Stimulated activated CD4-positive, alpha-beta T cell treated with anti-CD3 and anti-CD28 coated beads, Interleukin-4, amount 100 ng/mL, for 1 hour (primary cell): ENCODE data around the gene UBA5.

Experiments used
- DNase-seq: peaks from one replicate; pipeline ENCODE4 v3.0.0-alpha.2; 2020

UBA5 gene

GRCh38 chr3:132721479-132722164, 61.5 kb downstream of the UBA5 start:
- peak; percentile 16 for DNase-seq

DNA sequence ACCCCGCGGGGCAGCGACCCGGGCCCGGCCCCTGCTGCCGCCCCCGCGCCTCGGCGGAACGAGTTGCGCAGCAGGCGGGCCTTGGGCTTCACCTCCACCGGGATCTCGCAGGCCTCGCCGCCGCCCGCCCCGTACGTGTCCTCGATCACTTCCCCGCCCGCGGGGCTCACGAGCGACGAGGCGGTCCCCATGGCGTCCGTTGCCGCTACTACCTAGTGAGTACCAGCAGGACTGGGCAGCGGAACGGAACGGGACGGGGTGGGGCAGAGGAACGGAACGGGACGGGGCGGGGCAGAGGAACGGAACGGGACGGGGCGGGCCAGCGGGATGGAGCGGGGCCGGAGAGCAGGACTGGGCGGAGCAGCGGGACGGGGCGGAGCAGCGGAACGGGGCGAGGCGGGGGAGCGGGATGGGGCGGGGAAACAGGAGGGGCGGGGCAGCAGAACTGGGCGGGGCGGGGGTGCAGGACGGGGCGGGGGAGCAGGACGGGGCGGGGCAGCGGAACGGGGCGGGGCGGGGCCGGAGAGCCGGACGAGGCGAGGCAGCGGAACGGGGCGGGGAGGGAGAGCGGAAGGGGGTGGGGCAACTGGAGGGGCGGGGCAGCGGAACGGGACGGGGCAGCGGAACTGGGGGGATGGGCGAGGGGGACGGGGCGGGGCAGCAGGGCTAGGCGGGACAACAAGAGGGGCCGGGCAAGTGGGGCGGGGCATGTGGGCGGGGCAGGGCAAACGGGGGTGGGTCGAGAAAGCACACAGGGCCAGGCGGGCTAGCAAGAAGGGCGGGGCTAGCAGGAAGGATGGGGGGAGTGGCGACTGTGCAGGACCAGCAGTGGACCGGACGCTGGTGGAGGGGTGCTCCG, 62.3 kb downstream of the UBA5 start, which contains the start of gene NPHP3:
Gene NPHP3, minus strand, starts transcription at position 245 of the 859 bp plus-strand sequence. Its CDS starts 54 bp downstream, at position 191.
- DNase-seq: peak; percentile 98

DNA sequence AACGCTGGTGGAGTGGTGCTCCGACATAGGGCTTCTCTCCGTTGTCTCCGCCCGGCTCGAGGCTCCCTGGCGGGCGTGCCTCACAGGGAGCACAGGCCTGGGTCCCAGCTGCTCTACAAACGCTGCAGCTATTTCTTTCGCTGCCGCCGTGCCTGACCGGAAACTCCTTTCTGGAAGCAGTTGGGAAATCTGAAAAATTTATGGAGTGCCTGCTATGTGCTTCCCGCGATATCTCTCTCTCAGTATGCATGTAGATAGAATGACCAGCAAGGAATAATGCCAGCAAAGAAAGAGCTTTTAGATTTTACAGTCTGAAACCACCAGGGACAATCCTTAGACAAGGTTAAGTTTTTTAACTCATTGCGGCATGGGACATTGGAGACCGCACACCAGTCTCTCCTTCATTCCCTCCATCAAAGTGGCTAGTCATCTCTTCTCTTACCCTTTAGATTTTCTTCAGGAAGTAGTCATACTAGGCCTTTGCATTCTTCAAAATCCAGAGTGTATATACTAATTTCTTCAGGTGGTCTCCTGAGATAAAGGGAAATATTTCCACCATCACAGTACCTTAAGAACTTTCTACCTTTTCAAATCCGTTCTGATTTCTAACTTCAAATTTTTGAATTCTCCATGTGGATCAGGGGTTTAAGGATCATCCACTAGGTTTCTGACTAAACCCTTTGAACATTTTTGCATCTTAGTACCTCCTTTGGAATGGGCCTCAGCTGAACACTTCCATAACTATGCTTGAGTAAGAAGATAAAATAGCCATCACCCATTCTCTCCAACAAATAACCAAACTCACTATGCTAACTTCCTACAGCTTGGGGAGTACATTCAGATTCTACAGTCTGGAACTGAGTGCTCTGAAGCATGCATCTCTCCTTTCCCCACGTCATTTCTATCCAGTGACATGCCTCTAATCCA, 63.2 kb downstream of the UBA5 start:
- no peak for DNase-seq

GRCh38 chr3:132726341-132726823, 66.3 kb downstream of the UBA5 start:
- no peak for DNase-seq
